ENCODE measurements around the gene HOXA9.

The HOXA9 gene

GRCh38 chr7:27170426-27171324, 5.3 kb upstream of the HOXA9 start:
- no peak for DNase-seq (ENCODE audit: low read depth)
- H3K4me3 ChIP-seq (ENCODE audit: low read depth, low read length), result no peak overlapping the region

GRCh38 chr7:27169658-27170425, 4.5 kb upstream of the HOXA9 start:
- H3K4me3 ChIP-seq (ENCODE audit: low read depth, low read length), result no peak overlapping the region
- TF ChIP-seq CTCF (IDR thresholded peaks at IDR 0.05; ENCODE audit: low read depth, low read length, missing control alignments), result no peak
- DNase-seq (ENCODE audit: low read depth), result no peak

More at GRCh38 chr7:27170426-27171324, 5.3 kb upstream of the HOXA9 start:
- TF ChIP-seq CTCF (IDR thresholded peaks at IDR 0.05; ENCODE audit: low read depth, low read length, missing control alignments), result no peak

GRCh38 chr7:27168265-27168947, 3.1 kb upstream of the HOXA9 start:
- H3K4me3 ChIP-seq (ENCODE audit: low read depth, low read length), result no peak overlapping the region
- DNase-seq (ENCODE audit: low read depth), result no peak
- no peak for TF ChIP-seq CTCF (IDR thresholded peaks at IDR 0.05; ENCODE audit: low read depth, low read length, missing control alignments)

- DNase-seq (ENCODE audit: low read depth), result no peak
- TF ChIP-seq CTCF (IDR thresholded peaks at IDR 0.05; ENCODE audit: low read depth, low read length, missing control alignments), result no peak
- H3K4me3 ChIP-seq (ENCODE audit: low read depth, low read length), result no peak overlapping the region
Measured at GRCh38 chr7:27167916-27168264, 2.6 kb upstream of the HOXA9 start.

- H3K4me3 ChIP-seq (ENCODE audit: low read depth, low read length), result no peak overlapping the region
- no peak for TF ChIP-seq CTCF (IDR thresholded peaks at IDR 0.05; ENCODE audit: low read depth, low read length, missing control alignments)
- no peak for DNase-seq (ENCODE audit: low read depth)
Measured at GRCh38 chr7:27166531-27167505, 1.5 kb upstream of the HOXA9 start.

GRCh38 chr7:27165996-27166530, 726 bp upstream of the HOXA9 start:
- no peak overlapping the region for H3K4me3 ChIP-seq (ENCODE audit: low read depth, low read length)
- DNase-seq (ENCODE audit: low read depth), result no peak
- no peak for TF ChIP-seq CTCF (IDR thresholded peaks at IDR 0.05; ENCODE audit: low read depth, low read length, missing control alignments)
